ENCODE results near the gene PFKP.
"Not testable (repeated sequence)": the region's sequence is repeated elsewhere in the genome, so short reads cannot be mapped to it uniquely, and the experiment has no call there.

Gene PFKP

DNA sequence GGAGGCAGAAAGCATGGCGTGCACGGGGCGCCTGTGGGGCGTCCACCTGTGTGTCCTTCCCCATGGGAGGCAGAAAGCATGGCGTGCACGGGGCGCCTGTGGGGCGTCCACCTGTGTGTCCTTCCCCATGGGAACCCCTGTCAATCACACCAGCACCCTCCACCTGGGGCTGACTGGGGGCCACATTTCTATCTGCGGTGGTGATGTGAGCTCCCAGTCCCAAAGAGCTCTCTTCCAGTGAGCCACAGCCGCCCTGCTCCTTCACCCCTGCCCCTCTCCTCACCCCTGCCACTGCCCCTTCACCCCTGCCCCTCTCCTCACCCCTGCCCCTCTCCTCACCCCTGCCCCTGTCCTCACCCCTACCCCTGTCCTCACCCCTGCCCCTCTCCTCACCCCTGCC, 39.0 kb downstream of the PFKP start:
- not testable (repeated sequence) for H3K27ac ChIP-seq (ENCODE audit: low read length); H3K4me3 ChIP-seq (ENCODE audit: low read length); H3K4me1 ChIP-seq (ENCODE audit: control insufficient read depth, insufficient read depth, low read length); DNase-seq (ENCODE audit: low read depth, low spot score); H3K9me3 ChIP-seq (ENCODE audit: control insufficient read depth, insufficient read depth, low read length); H3K27me3 ChIP-seq (ENCODE audit: control insufficient read depth, insufficient read depth, low read length)
- H3K36me3 ChIP-seq (ENCODE audit: control insufficient read depth, insufficient read depth, low read length), result peaks cover 47% of the 10 kb centered on the region
- no CpG with 5 or more reads among the region's 10 CpGs for WGBS (ENCODE audit: insufficient coverage, insufficient read length)

DNA sequence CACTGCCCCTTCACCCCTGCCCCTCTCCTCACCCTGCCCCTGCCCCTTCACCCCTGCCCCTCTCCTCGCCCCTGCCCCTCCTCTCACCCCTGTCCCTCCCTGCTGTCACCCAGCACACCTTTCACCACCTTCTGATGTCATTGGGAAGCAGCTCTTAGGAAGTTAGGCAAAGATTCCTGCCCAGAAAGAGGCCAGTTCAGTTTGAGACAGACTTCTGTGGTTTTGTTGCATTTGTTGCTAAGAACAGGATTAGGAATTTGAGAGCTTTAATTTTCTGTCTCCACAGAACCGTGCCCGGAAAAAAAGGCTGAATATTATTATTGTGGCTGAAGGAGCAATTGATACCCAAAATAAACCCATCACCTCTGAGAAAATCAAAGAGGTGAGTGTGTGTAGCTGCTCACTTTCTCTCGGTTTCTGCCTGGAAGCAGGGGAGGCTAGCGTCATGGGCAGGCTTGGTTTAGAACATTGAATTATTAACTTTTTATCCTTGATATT, 39.6 kb downstream of the PFKP start:
- H3K9me3 ChIP-seq (ENCODE audit: control insufficient read depth, insufficient read depth, low read length), result no peaks in the 10 kb centered on the region
- H3K27ac ChIP-seq (ENCODE audit: low read length), result no peak overlapping the region
- WGBS (ENCODE audit: insufficient coverage, insufficient read length), result no CpG with 5 or more reads among the region's 5 CpGs
- no peaks in the 10 kb centered on the region; the same call in 1 of the 2 replicates for H3K4me1 ChIP-seq (ENCODE audit: control insufficient read depth, insufficient read depth, low read length)
- no peak overlapping the region for H3K4me3 ChIP-seq (ENCODE audit: low read length)
- no peak for DNase-seq (ENCODE audit: low read depth, low spot score)
- H3K36me3 ChIP-seq (ENCODE audit: control insufficient read depth, insufficient read depth, low read length), result peaks cover 51% of the 10 kb centered on the region
- H3K27me3 ChIP-seq (ENCODE audit: control insufficient read depth, insufficient read depth, low read length), result no peaks in the 10 kb centered on the region

DNA sequence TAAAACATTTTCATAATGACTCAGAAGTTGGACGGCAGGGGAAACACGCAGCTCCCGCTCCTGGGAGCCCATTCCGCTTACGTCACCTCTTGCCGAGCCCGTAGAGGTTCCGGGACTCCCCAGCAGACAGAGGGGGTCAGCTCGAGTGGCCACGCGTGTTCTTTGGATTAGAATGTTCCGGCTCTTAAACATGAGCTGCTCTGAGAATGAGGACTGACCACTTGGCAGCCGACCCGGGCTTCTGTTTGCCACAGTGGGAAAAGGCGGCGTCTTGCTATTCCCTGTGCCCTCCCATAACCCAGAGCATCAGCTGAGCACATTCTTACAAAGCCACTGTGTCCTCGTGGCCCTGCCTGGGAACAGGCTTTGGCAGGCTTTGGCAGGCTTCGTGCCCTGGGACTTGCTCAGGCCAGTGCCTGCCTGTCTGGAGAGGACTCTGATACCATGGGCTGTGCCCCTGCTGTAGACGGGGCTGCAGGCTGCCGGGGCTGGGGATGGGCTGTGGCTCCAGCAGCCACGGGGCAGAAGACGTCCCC, 40.1 kb downstream of the PFKP start:
- Histone ChIP-seq H3K4me1 (ENCODE audit: control insufficient read depth, insufficient read depth, low read length) (no peaks in the 10 kb centered on the region; the same call in 1 of the 2 replicates), H3K4me3 (ENCODE audit: low read length) (no peak overlapping the region), H3K27ac (ENCODE audit: low read length) (no peak overlapping the region), H3K27me3 (ENCODE audit: control insufficient read depth, insufficient read depth, low read length) (no peaks in the 10 kb centered on the region), H3K9me3 (ENCODE audit: control insufficient read depth, insufficient read depth, low read length) (no peaks in the 10 kb centered on the region), H3K36me3 (ENCODE audit: control insufficient read depth, insufficient read depth, low read length) (peaks cover 55% of the 10 kb centered on the region)
- WGBS (ENCODE audit: insufficient coverage, insufficient read length), result no CpG with 5 or more reads among the region's 22 CpGs
- DNase-seq (ENCODE audit: low read depth, low spot score), result no peak

DNA sequence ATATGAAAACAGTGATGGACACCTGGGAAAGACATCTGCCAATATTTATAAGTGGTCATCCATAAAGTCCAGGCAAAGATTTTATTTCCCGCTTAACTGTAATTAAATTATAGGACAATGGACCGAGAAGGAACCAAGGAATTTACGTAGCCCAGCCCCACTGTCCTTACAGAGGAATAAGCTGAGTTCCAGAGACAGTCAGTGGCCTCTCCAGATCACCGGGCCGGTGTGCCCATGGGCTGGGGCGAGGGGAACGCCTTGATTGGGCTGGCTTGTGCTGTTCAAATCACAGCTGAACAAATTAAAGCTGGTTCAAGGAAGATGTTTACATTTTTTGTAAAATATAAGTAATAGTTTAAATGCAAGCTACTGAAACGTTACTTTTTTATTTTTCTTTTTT, 40.7 kb downstream of the PFKP start:
- Histone ChIP-seq H3K27me3 (ENCODE audit: control insufficient read depth, insufficient read depth, low read length) (no peaks in the 10 kb centered on the region), H3K36me3 (ENCODE audit: control insufficient read depth, insufficient read depth, low read length) (peaks cover 54% of the 10 kb centered on the region), H3K9me3 (ENCODE audit: control insufficient read depth, insufficient read depth, low read length) (no peaks in the 10 kb centered on the region), H3K4me1 (ENCODE audit: control insufficient read depth, insufficient read depth, low read length) (no peaks in the 10 kb centered on the region), H3K4me3 (ENCODE audit: low read length) (no peak overlapping the region), H3K27ac (ENCODE audit: low read length) (no peak overlapping the region)
- DNase-seq (ENCODE audit: low read depth, low spot score), result no peak
- no CpG with 5 or more reads among the region's 8 CpGs for WGBS (ENCODE audit: insufficient coverage, insufficient read length)

- WGBS (ENCODE audit: insufficient coverage, insufficient read length), result no CpG with 5 or more reads among the region's 21 CpGs
- Histone ChIP-seq H3K27ac (ENCODE audit: low read length) (no peak overlapping the region), H3K36me3 (ENCODE audit: control insufficient read depth, insufficient read depth, low read length) (peaks cover 60% of the 10 kb centered on the region), H3K4me1 (ENCODE audit: control insufficient read depth, insufficient read depth, low read length) (no peaks in the 10 kb centered on the region), H3K9me3 (ENCODE audit: control insufficient read depth, insufficient read depth, low read length) (no peaks in the 10 kb centered on the region), H3K4me3 (ENCODE audit: low read length) (no peak overlapping the region), H3K27me3 (ENCODE audit: control insufficient read depth, insufficient read depth, low read length) (no peaks in the 10 kb centered on the region)
- no peak for DNase-seq (ENCODE audit: low read depth, low spot score)
These were observed 41.3 kb downstream of the PFKP start for GRCh38 chr10:3108575-3109105.

DNA sequence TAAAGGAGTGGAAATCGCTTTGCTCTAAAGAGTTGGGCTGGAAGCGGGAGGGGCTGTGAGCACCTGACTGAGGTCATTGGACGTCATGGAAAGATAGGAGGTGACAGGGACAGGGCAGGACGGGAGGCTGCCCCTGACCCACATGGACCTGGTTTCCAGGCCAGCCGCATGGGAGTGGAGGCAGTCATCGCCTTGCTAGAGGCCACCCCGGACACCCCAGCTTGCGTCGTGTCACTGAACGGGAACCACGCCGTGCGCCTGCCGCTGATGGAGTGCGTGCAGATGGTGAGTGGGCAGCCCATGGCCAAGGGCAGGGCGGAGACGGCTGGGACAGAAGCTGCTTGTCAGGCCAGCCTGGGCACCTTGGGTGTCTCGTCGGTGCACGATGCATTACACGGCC, 41.8 kb downstream of the PFKP start:
- Histone ChIP-seq H3K27me3 (ENCODE audit: control insufficient read depth, insufficient read depth, low read length) (no peaks in the 10 kb centered on the region), H3K9me3 (ENCODE audit: control insufficient read depth, insufficient read depth, low read length) (no peaks in the 10 kb centered on the region), H3K4me1 (ENCODE audit: control insufficient read depth, insufficient read depth, low read length) (no peaks in the 10 kb centered on the region), H3K27ac (ENCODE audit: low read length) (no peak overlapping the region), H3K36me3 (ENCODE audit: control insufficient read depth, insufficient read depth, low read length) (peaks cover 58% of the 10 kb centered on the region), H3K4me3 (ENCODE audit: low read length) (no peak overlapping the region)
- no CpG with 5 or more reads among the region's 21 CpGs for WGBS (ENCODE audit: insufficient coverage, insufficient read length)
- DNase-seq (ENCODE audit: low read depth, low spot score), result no peak

DNA sequence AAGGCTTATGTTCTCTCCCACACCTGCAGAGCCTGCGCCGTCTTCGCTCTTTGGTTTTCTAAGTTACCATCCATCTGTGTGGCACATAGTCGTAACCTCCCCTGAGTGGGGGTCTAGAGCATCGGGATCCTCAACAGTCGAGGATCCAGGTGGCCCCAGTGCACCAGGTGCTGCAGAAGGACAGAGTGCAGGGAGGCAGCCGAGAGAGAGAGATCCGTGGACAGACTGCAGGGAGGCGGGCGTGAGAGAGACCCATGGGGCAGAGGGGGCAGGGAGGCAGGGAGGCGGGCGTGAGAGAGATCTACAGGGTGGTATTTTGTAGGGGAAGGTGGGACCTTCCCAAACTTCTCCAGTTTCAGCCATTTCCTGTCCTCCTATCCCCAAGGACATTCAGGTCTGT, 42.3 kb downstream of the PFKP start:
- Histone ChIP-seq H3K9me3 (ENCODE audit: control insufficient read depth, insufficient read depth, low read length) (no peaks in the 10 kb centered on the region), H3K4me1 (ENCODE audit: control insufficient read depth, insufficient read depth, low read length) (no peaks in the 10 kb centered on the region), H3K27ac (ENCODE audit: low read length) (no peak overlapping the region), H3K4me3 (ENCODE audit: low read length) (no peak overlapping the region), H3K27me3 (ENCODE audit: control insufficient read depth, insufficient read depth, low read length) (no peaks in the 10 kb centered on the region), H3K36me3 (ENCODE audit: control insufficient read depth, insufficient read depth, low read length) (peaks cover 54% of the 10 kb centered on the region)
- WGBS (ENCODE audit: insufficient coverage, insufficient read length), result no CpG with 5 or more reads among the region's 12 CpGs
- no peak for DNase-seq (ENCODE audit: low read depth, low spot score)

DNA sequence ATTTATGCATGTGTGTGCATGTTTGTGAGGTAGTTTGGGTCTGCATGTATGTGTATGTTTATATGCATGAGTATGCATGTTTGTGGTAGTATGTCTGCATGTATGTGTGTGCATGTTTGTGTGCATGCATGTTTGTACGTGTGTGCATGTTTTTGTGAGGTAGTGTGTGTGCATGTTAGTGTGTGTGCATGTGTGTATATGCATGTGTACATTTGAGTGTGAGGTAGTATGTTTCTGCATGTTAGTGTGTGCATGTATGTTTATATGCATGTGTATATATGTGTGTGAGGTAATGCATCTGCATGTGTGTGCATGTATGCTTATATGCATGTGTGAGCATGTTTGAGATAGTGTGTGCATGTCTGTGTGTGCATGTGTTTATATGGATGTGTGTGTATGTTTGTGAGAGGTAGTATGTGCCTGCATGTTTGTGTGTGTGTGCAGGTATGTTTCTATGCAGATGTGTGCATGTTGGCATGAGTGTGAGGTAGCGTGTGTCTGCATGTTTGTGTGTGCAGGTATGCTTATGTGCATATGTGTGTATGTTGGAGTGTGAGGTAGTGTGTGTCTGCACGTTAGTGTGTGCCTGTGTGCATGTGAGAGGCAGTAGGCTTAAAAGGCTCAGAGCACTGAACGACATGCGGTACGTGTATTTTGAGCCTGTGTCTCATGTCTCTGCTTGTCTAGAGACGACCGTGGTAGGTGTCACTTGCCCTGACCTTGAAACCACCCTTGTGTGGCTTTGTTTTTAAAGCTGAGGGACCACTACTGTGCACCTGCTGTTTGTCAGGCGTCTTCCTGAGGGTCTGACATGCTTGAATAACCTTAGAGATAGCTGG, 43.7 kb downstream of the PFKP start:
- no peak for DNase-seq (ENCODE audit: low read depth, low spot score)
- Histone ChIP-seq H3K36me3 (ENCODE audit: control insufficient read depth, insufficient read depth, low read length) (peaks cover 52% of the 10 kb centered on the region), H3K4me3 (ENCODE audit: low read length) (no peak overlapping the region), H3K27me3 (ENCODE audit: control insufficient read depth, insufficient read depth, low read length) (no peaks in the 10 kb centered on the region), H3K27ac (ENCODE audit: low read length) (no peak overlapping the region), H3K9me3 (ENCODE audit: control insufficient read depth, insufficient read depth, low read length) (no peaks in the 10 kb centered on the region), H3K4me1 (ENCODE audit: control insufficient read depth, insufficient read depth, low read length) (no peaks in the 10 kb centered on the region)
- WGBS (ENCODE audit: insufficient coverage, insufficient read length), result no CpG with 5 or more reads among the region's 9 CpGs

- no peak for DNase-seq (ENCODE audit: low read depth, low spot score)
- Histone ChIP-seq H3K4me3 (ENCODE audit: low read length) (no peak overlapping the region), H3K36me3 (ENCODE audit: control insufficient read depth, insufficient read depth, low read length) (peaks cover 57% of the 10 kb centered on the region), H3K27ac (ENCODE audit: low read length) (no peak overlapping the region), H3K27me3 (ENCODE audit: control insufficient read depth, insufficient read depth, low read length) (no peaks in the 10 kb centered on the region), H3K9me3 (ENCODE audit: control insufficient read depth, insufficient read depth, low read length) (no peaks in the 10 kb centered on the region), H3K4me1 (ENCODE audit: control insufficient read depth, insufficient read depth, low read length) (no peaks in the 10 kb centered on the region)
- no CpG with 5 or more reads among the region's 15 CpGs for WGBS (ENCODE audit: insufficient coverage, insufficient read length)
These were observed 44.3 kb downstream of the PFKP start for GRCh38 chr10:3111621-3112163.

- no peak overlapping the region for H3K4me3 ChIP-seq (ENCODE audit: low read length)
- H3K27ac ChIP-seq (ENCODE audit: low read length), result no peak overlapping the region
- H3K4me1 ChIP-seq (ENCODE audit: control insufficient read depth, insufficient read depth, low read length), result no peaks in the 10 kb centered on the region
- no peak for DNase-seq (ENCODE audit: low read depth, low spot score)
- WGBS (ENCODE audit: insufficient coverage, insufficient read length), result no CpG with 5 or more reads among the region's 19 CpGs
- H3K27me3 ChIP-seq (ENCODE audit: control insufficient read depth, insufficient read depth, low read length), result no peaks in the 10 kb centered on the region
- no peaks in the 10 kb centered on the region for H3K9me3 ChIP-seq (ENCODE audit: control insufficient read depth, insufficient read depth, low read length)
- H3K36me3 ChIP-seq (ENCODE audit: control insufficient read depth, insufficient read depth, low read length), result peaks cover 61% of the 10 kb centered on the region
These were observed 46.0 kb downstream of the PFKP start for GRCh38 chr10:3113343-3113720.
